ENCODE measurements around the gene ASTN2.

ASTN2 gene

DNA sequence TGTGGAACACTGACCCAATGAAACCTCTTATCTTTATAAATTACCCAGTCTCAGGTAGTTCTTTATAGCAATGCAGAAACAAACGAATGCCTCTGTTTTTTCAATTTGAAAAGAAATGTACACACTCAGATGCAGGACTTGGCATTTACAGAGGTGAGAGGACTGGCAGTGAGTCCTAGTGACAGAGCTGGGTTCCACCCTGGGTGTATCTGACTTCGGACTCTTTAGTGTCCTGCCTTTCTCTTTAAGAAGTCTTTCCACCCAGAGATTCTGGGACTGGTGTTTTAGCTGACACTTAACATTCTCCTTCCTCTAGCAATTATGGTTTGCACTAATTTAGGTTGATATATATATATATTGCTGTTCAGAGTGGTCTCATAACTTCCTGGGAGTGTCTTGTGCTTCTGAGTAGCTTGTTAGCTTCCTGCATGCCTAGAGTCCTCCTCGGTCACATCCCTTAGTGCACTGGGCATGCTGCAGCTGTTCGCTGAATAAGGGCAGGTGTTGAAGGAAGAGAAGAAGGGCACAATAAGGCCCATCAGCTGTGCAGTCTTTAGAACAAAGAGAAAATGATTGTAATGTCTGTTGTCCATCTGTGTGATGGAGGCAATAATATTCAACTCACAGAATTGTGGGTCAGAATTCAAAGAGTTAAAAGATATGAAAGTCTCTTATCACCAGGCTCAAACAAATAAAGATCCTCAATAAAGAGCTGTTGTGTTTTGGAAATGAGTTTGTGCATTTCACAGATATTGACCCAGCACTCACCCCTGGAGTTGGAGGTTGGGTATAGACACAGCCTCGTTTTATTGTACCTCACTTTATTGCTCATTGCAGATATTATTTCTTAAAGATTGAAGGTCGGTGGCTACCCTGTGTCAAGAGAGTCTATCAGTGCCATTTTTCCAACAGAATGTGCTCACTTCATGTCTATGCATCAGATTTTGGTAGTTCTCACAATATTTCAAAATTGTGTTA is 540.6 kb downstream of the ASTN2 start:
- H3K9ac ChIP-seq (ENCODE audit: low read length) = no peak overlapping the region
- H3K36me3 ChIP-seq (ENCODE audit: control insufficient read depth, insufficient read depth, low read length) = no peaks in the 10 kb centered on the region
- H3K4me1 ChIP-seq (ENCODE audit: control insufficient read depth, insufficient read depth, low read length) = no peaks in the 10 kb centered on the region
- H3K4me3 ChIP-seq (ENCODE audit: low read length) = no peak overlapping the region
- H3K27ac ChIP-seq (ENCODE audit: low read depth, low read length) = no peak overlapping the region
- H3K27me3 ChIP-seq (ENCODE audit: control insufficient read depth, insufficient read depth, low read length) = no peaks in the 10 kb centered on the region

- Histone ChIP-seq H3K36me3 (ENCODE audit: control insufficient read depth, insufficient read depth, low read length) (no peaks in the 10 kb centered on the region), H3K27me3 (ENCODE audit: control insufficient read depth, insufficient read depth, low read length) (no peaks in the 10 kb centered on the region), H3K9ac (ENCODE audit: low read length) (no peak overlapping the region), H3K4me3 (ENCODE audit: low read length) (no peak overlapping the region), H3K27ac (ENCODE audit: low read depth, low read length) (no peak overlapping the region), H3K4me1 (ENCODE audit: control insufficient read depth, insufficient read depth, low read length) (no peaks in the 10 kb centered on the region)
These were observed 541.4 kb downstream of the ASTN2 start for GRCh38 chr9:116873491-116873890.

DNA sequence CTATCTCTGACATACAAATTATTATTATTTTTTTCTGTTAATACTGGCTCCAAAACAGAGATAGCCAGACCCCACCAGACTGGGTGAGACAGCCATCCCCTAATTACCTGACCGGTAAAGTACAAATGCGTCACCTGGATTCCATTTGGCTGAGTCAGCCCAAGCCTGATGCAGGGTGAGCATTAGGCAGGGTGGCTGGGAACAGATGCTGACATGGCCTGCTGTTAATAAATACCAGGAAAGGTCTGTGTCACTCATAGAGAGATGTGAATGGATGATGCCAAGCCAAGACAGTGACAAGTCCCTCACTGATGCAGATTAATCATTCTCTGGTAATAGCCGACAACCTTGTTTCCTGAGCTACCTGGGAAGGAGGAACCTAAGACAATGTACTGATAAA is 544.3 kb downstream of the ASTN2 start:
- Histone ChIP-seq H3K27me3 (ENCODE audit: control insufficient read depth, insufficient read depth, low read length) (no peaks in the 10 kb centered on the region), H3K9ac (ENCODE audit: low read length) (no peak overlapping the region), H3K4me3 (ENCODE audit: low read length) (no peak overlapping the region), H3K27ac (ENCODE audit: low read depth, low read length) (no peak overlapping the region), H3K36me3 (ENCODE audit: control insufficient read depth, insufficient read depth, low read length) (no peaks in the 10 kb centered on the region), H3K4me1 (ENCODE audit: control insufficient read depth, insufficient read depth, low read length) (no peaks in the 10 kb centered on the region)

GRCh38 chr9:116868201-116868600 is 546.7 kb downstream of the ASTN2 start:
- Histone ChIP-seq H3K27me3 (ENCODE audit: control insufficient read depth, insufficient read depth, low read length) (no peaks in the 10 kb centered on the region), H3K4me3 (ENCODE audit: low read length) (no peak overlapping the region), H3K36me3 (ENCODE audit: control insufficient read depth, insufficient read depth, low read length) (no peaks in the 10 kb centered on the region), H3K4me1 (ENCODE audit: control insufficient read depth, insufficient read depth, low read length) (no peaks in the 10 kb centered on the region), H3K9ac (ENCODE audit: low read length) (no peak overlapping the region), H3K27ac (ENCODE audit: low read depth, low read length) (no peak overlapping the region)

- Histone ChIP-seq H3K4me1 (ENCODE audit: control insufficient read depth, insufficient read depth, low read length) (no peaks in the 10 kb centered on the region), H3K36me3 (ENCODE audit: control insufficient read depth, insufficient read depth, low read length) (no peaks in the 10 kb centered on the region), H3K27ac (ENCODE audit: low read depth, low read length) (no peak overlapping the region), H3K9ac (ENCODE audit: low read length) (no peak overlapping the region), H3K4me3 (ENCODE audit: low read length) (no peak overlapping the region), H3K27me3 (ENCODE audit: control insufficient read depth, insufficient read depth, low read length) (no peaks in the 10 kb centered on the region)
These were observed 553.5 kb downstream of the ASTN2 start for GRCh38 chr9:116861321-116861720.

GRCh38 chr9:116860509-116861120 is 554.2 kb downstream of the ASTN2 start:
- no peaks in the 10 kb centered on the region for H3K36me3 ChIP-seq (ENCODE audit: control insufficient read depth, insufficient read depth, low read length)
- H3K27me3 ChIP-seq (ENCODE audit: control insufficient read depth, insufficient read depth, low read length) = no peaks in the 10 kb centered on the region
- H3K4me3 ChIP-seq (ENCODE audit: low read length) = no peak overlapping the region
- no peak overlapping the region for H3K27ac ChIP-seq (ENCODE audit: low read depth, low read length)
- H3K4me1 ChIP-seq (ENCODE audit: control insufficient read depth, insufficient read depth, low read length) = no peaks in the 10 kb centered on the region
- no peak overlapping the region for H3K9ac ChIP-seq (ENCODE audit: low read length)

GRCh38 chr9:116859763-116860162 is 555.1 kb downstream of the ASTN2 start:
- no peaks in the 10 kb centered on the region for H3K27me3 ChIP-seq (ENCODE audit: control insufficient read depth, insufficient read depth, low read length)
- no peak overlapping the region for H3K9ac ChIP-seq (ENCODE audit: low read length)
- no peaks in the 10 kb centered on the region for H3K36me3 ChIP-seq (ENCODE audit: control insufficient read depth, insufficient read depth, low read length)
- H3K27ac ChIP-seq (ENCODE audit: low read depth, low read length) = no peak overlapping the region
- no peak overlapping the region for H3K4me3 ChIP-seq (ENCODE audit: low read length)
- no peaks in the 10 kb centered on the region for H3K4me1 ChIP-seq (ENCODE audit: control insufficient read depth, insufficient read depth, low read length)

DNA sequence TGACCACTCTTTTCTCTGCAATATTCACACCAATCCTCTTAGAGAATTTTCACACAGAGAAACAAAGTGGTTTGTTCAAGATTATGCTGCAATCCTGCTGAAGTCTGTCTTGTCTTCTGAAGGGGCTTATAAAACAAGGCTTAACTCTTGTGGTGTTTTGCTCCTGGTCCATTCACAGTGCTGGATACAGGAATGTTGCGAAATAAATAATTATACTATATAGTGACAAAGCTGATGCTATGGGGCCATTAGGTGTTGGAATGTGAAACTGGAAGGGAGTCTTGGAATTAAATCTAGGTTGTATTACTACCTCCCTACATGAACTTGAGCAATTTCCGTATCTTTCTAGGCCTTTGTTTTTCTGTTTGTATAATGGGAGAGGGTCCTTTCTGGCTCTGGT is 557.5 kb downstream of the ASTN2 start:
- no peak overlapping the region for H3K4me3 ChIP-seq (ENCODE audit: low read length)
- H3K27ac ChIP-seq (ENCODE audit: low read depth, low read length) = no peak overlapping the region
- H3K36me3 ChIP-seq (ENCODE audit: control insufficient read depth, insufficient read depth, low read length) = no peaks in the 10 kb centered on the region
- no peak overlapping the region for H3K9ac ChIP-seq (ENCODE audit: low read length)
- no peaks in the 10 kb centered on the region for H3K4me1 ChIP-seq (ENCODE audit: control insufficient read depth, insufficient read depth, low read length)
- no peaks in the 10 kb centered on the region for H3K27me3 ChIP-seq (ENCODE audit: control insufficient read depth, insufficient read depth, low read length)

- Histone ChIP-seq H3K27me3 (ENCODE audit: control insufficient read depth, insufficient read depth, low read length) (no peaks in the 10 kb centered on the region), H3K27ac (ENCODE audit: low read depth, low read length) (no peak overlapping the region), H3K4me1 (ENCODE audit: control insufficient read depth, insufficient read depth, low read length) (no peaks in the 10 kb centered on the region), H3K9ac (ENCODE audit: low read length) (no peak overlapping the region), H3K4me3 (ENCODE audit: low read length) (no peak overlapping the region), H3K36me3 (ENCODE audit: control insufficient read depth, insufficient read depth, low read length) (no peaks in the 10 kb centered on the region)
These were observed 558.8 kb downstream of the ASTN2 start for GRCh38 chr9:116855881-116856662.

DNA sequence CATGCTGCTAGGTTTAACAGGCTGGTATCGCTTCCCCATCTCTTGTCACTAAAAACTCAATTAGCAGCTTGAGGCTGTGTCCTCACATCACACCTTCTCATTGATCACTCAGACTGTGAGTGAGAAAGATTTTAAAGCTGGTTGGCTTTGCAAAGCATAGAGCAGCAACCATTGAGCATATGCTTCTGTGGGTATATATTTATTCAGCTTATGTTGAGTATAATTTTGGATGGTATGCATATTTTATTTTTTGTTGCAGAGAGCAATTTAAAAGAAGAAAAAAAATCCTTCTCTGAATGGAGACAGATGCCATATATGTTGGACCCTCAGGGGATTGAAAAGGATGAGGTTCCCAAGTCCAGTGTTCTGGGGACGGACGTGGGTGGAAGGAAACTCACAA is 565.1 kb downstream of the ASTN2 start:
- Histone ChIP-seq H3K36me3 (ENCODE audit: control insufficient read depth, insufficient read depth, low read length) (no peaks in the 10 kb centered on the region), H3K4me1 (ENCODE audit: control insufficient read depth, insufficient read depth, low read length) (no peaks in the 10 kb centered on the region), H3K27me3 (ENCODE audit: control insufficient read depth, insufficient read depth, low read length) (no peaks in the 10 kb centered on the region), H3K9ac (ENCODE audit: low read length) (no peak overlapping the region), H3K4me3 (ENCODE audit: low read length) (no peak overlapping the region), H3K27ac (ENCODE audit: low read depth, low read length) (no peak overlapping the region)

DNA sequence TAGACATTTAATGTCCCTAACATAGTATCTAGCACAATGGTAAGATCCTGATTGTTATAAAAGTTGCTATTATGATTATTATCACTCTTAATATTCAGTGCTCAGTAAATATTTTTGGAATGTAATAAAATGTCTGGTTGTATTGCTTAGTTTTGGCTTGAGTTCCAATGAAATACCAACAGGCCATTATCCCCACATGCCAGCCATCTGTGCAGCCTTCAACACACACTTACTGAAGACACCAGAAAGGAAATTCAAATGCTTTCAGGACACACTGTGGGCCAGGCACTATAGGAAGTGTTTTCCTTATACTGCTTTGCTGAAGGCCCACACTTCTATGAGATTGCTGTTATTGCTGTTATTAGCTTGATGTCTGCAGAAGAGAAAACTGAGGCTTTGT is 570.2 kb downstream of the ASTN2 start:
- H3K4me3 ChIP-seq (ENCODE audit: low read length) = no peak overlapping the region
- no peak overlapping the region for H3K9ac ChIP-seq (ENCODE audit: low read length)
- no peak overlapping the region for H3K27ac ChIP-seq (ENCODE audit: low read depth, low read length)
- H3K4me1 ChIP-seq (ENCODE audit: control insufficient read depth, insufficient read depth, low read length) = no peaks in the 10 kb centered on the region
- no peaks in the 10 kb centered on the region for H3K27me3 ChIP-seq (ENCODE audit: control insufficient read depth, insufficient read depth, low read length)
- H3K36me3 ChIP-seq (ENCODE audit: control insufficient read depth, insufficient read depth, low read length) = no peaks in the 10 kb centered on the region

- Histone ChIP-seq H3K4me3 (ENCODE audit: low read length) (no peak overlapping the region), H3K9ac (ENCODE audit: low read length) (no peak overlapping the region), H3K27ac (ENCODE audit: low read depth, low read length) (no peak overlapping the region), H3K4me1 (ENCODE audit: control insufficient read depth, insufficient read depth, low read length) (no peaks in the 10 kb centered on the region), H3K27me3 (ENCODE audit: control insufficient read depth, insufficient read depth, low read length) (no peaks in the 10 kb centered on the region), H3K36me3 (ENCODE audit: control insufficient read depth, insufficient read depth, low read length) (no peaks in the 10 kb centered on the region)
These were observed 570.8 kb downstream of the ASTN2 start for GRCh38 chr9:116843863-116844620.
